GM10266 (cell line): Measurements from ENCODE around the gene TUT4.

Experiments
- DNase-seq: peaks from one replicate; pipeline ENCODE4 v3.0.0; 2012; ENCODE audit errors: extremely low spot score
- TF ChIP-seq, protein P1 (sequence below): IDR thresholded peaks from 2 replicates; pipeline ENCODE4 v1.5.1; 2012; ENCODE audit warnings: mild to moderate bottlenecking, low read depth; ENCODE audit not compliant: control insufficient read depth, insufficient read depth; ENCODE audit errors: missing control alignments

TUT4 gene

DNA sequence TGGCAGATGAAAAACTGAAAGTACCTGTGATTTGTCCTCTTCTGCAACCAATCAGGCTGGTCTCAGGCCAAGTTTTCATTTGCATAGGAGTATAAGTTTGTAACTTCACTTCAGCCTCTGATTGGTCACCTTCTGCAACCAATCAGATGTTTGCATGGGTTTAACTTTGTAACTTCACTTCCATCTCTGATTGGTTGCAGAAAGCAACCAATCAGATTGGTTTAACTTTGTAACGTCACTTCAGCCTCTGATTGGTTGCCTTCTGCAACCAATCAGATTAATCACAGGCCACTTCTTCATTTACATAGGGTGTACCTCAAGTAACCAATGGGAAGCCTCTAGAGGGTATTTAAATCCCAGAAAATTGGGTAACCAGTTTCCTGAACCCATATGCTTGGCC is 18.9 kb upstream of the TUT4 start:
- DNase-seq = no peak

DNA sequence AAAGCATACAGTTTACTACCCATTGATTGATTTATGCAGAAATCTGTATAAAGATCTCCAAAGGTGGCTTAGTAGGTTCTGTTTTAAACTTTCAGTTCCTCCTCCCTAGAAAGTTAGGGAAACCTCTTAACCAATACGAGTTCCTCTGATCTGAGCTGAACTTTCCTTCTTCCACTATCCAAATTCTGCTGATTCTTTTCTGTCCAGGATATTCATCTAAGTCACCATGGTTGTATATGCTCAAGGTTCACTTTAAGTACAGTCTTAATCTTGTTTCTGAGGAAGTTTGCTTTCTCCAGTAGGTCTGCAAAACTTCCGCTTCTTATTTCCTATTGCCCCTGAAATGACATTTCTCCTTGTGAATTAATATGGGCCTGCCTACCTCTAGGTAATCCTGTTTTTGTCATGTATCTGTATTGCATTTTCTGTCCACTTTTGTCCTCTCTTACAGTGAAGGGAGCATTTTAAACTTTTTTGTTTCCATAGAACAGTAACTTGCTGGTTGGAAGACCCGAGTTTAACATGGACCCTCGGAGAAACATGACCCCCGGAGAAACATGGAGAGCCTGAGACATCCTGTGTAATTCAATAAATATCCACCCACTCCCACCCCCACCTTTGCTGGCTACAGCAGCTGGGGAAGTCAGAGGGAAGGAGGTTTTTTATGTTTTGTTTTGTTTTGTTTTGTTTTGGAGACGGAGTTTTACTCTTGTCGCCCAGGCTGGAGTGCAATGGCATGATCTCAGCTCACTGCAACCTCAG is 16.7 kb upstream of the TUT4 start:
- TF ChIP-seq, protein P1, sequence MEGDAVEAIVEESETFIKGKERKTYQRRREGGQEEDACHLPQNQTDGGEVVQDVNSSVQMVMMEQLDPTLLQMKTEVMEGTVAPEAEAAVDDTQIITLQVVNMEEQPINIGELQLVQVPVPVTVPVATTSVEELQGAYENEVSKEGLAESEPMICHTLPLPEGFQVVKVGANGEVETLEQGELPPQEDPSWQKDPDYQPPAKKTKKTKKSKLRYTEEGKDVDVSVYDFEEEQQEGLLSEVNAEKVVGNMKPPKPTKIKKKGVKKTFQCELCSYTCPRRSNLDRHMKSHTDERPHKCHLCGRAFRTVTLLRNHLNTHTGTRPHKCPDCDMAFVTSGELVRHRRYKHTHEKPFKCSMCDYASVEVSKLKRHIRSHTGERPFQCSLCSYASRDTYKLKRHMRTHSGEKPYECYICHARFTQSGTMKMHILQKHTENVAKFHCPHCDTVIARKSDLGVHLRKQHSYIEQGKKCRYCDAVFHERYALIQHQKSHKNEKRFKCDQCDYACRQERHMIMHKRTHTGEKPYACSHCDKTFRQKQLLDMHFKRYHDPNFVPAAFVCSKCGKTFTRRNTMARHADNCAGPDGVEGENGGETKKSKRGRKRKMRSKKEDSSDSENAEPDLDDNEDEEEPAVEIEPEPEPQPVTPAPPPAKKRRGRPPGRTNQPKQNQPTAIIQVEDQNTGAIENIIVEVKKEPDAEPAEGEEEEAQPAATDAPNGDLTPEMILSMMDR = no peak
- no peak for DNase-seq

More for the DNA sequence above, 18.9 kb upstream of the TUT4 start:
- TF ChIP-seq, protein P1 = no peak

GRCh38 chr1:52567943-52568342 is 15.1 kb upstream of the TUT4 start:
- no peak for DNase-seq

DNA sequence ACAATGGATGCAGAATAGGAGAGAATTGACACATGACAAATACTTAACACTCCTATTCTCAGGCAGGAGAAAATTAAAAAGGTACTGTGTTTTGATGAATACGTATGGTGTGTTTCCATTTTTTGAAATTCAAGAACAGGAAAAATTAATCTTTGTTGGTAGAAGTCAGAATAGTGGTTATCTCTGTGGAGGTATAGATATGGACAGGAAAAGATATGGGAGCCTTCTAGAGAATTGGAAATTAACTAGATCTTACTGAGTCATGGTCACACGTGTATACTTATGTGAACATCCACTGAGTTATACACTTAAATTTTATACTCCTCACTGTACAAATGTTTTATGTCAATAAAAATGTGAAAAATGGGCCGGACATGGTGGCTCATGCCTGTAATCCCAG is 9.9 kb upstream of the TUT4 start:
- TF ChIP-seq, protein P1 = no peak
- no peak for DNase-seq

More at GRCh38 chr1:52567943-52568342, 15.1 kb upstream of the TUT4 start:
- TF ChIP-seq, protein P1 = no peak

DNA sequence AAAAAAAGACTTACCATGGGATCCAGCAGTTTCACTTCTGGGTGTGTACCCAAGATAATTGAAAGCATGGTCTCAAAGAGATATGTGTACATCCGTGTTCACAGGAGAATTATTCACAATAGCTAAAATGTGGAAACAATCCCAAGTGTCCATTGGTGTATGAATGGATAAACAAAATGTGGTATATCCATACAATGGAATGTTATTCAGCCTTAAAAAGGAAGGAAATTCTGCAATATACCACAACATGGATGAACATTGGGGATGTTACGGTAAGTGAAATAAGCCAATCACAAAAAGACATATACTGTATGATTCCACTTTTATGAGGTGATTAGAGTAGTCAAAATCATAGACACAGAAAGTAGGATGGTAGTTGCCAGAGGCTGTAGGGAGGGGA is 7.0 kb upstream of the TUT4 start:
- TF ChIP-seq, protein P1 = no peak
- DNase-seq = no peak

- no peak for DNase-seq
- TF ChIP-seq, protein P1 = no peak
These were observed 6.0 kb upstream of the TUT4 start for GRCh38 chr1:52558941-52559340.

GRCh38 chr1:52556641-52557360 is 3.9 kb upstream of the TUT4 start:
- TF ChIP-seq, protein P1 = no peak
- DNase-seq = no peak
